ENCODE measurements around the gene SFXN1. TPM values are rescaled to one million over a fixed set of nuclear protein-coding genes. Genes with fewer than 3 reads are reported as not detected.

The SFXN1 gene
- polyA plus RNA-seq, 3 donors, result 41.2 to 56.9 (median 56.1) TPM

GRCh38 chr5:175564716-175565115, 86.4 kb downstream of the SFXN1 start:
- DNase-seq, result no peak

GRCh38 chr5:175566697-175567096, 88.3 kb downstream of the SFXN1 start:
- no peak for DNase-seq

DNA sequence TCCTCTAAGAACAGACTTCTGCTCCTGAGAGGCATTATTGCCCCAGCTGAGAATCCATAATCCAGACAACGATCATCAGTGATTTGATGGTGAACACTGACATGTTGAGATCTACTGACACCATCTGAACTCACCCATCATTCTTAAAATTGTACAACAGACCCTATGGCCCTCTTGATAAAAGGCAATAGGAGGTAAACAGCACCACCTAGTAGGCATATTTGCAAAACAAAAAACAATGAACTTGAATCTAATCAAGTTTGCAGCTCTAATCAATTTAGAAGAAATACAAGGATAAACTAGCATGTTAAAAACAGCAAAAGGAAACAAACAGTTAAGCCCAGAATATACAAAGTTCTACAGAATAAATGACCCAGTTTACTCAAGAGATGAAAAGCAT, 89.6 kb downstream of the SFXN1 start:
- no peak for DNase-seq

DNA sequence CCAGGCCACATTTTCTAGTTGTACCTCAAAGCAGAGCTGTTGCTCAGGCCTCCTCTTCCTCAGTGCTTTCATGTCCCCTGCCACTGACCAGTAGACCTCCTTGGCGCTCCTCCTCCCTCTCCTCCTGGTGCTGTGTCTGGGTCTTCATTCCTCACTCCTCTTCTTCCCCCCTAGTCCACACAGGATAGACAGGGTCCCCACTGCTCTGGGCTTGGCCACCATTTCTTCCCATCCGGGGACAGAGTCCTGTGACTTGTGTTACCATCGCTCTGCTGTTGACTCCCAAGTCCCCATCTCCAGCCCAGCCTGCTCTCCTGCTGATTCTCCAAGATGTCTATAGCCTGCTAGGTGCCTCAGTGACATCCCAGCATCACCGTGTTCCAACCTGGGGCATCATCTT, 91.3 kb downstream of the SFXN1 start:
- DNase-seq, result no peak

DNA sequence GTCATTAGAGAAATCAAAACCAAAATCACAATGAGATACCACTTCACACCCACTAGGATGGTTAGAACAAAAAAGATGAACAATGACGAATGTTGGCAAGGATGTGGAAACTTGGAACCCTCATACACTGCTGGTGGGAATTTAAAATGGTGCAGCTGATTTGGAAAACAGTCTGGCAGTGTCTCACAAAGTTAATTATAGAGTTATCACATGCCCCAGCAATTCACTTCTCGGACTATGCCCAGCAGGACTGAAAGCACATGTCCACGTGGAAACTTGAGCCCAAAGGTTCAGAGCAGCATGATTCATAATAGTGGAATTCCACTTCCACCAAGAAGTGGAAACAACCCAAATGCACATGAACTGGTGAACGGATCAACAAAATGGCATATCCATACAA, 94.5 kb downstream of the SFXN1 start:
- DNase-seq, result no peak

DNA sequence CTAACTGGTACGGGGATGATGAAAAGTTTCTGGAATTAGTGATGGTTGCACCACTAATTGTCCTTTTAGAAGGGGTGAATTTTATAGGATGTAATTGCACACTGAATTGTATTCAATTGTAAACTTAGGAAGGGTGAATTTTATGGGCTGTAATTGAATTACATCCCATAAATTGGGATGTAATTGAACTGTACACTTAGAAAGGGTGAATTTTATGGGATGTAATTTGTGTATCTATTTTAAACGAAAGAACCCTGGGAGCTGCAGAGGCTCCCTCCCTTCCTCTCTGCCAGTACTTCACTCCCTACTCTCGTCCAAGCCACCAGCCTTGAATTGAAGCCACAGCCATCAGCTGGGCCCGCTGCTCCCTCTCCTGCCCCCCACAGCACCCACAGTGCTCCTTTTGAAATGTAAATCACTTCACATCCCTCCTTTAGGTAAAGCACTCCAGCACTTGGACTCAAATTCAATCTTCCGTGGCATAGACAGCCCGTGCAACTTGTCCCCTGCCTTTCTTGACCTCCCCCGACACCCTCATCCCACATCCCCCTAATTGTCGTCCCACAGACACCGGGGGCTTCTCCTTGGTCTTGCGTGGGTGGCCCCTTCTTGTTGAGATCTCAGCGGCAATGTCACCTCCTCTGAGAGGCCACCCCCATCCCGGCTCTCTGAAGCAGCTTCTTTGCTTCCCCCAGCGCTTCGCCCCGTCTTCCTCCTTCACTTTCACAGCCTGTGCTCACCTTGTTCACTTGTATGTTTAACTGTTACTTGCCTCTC, 95.3 kb downstream of the SFXN1 start:
- no peak for DNase-seq

DNA sequence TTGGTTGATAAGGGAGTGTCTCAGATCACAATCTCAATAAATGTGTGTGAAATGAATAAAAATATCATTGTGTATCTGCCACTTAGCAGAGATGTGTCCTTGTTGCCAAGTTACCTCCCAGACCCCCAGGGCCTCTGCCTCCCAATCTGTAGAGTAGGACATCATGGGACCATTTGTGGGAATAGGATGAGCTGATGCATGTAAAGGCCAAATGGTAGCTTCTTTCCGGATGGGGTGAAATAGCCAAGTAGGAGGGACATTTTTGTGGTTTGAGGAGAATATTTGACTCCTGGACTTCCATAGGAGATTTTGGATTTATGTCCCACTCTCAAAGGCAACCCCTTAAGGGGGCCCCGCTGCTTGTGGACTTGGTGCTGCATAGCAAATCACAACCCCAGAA, 96.9 kb downstream of the SFXN1 start:
- no peak for DNase-seq

DNA sequence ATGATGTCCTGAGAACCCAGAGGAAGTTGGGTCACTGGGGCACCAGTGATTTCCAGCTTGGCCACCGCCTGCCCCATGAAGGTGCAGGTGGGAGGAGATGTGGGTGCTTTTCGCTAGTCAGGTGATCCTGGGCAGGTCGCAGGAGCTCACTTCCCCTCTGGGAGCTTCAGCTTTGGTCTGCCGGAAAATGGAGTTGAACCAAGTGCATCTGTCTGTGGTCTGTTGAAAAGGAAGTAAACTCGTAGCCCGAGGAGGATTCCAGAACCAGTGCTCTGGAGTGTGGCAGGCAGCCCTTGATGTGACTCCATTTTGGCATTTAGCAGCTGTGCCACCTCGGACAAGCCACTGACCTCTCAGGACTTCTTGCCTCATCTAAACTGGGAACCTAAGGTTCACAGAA, 97.7 kb downstream of the SFXN1 start:
- DNase-seq, result no peak

DNA sequence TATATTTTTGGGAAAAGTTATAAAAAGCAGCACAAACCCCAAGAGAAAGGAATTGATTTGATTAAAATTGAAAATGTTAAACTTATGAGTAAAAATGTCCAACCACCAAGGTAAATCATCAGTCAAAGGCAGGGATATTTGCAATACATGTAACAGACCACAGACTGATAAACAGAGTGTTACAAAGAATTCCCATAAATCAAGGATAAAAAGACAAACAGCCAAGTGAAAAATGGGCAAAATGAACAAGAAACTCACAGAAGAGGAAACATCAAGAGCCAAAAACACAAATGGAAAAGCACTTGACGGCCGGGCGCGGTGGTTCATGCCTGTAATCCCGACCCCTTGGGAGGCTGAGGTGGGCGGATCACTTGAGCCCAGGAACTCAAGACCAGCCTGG, 98.2 kb downstream of the SFXN1 start:
- DNase-seq, result no peak

Other genes starting within 250 kb of the SFXN1 start
- gene DRD1, start 34.4 kb upstream of the SFXN1 start, polyA plus RNA-seq (ENCODE audit: insufficient read length in 3 of 3), result under 1 TPM in 2 of 3 donors, not detected in 1; 0.01 to 0.04 TPM
- gene HRH2, start 179.5 kb downstream of the SFXN1 start, polyA plus RNA-seq (ENCODE audit: insufficient read length in 3 of 3), result 1 to 10 TPM; 2.7 to 3.5 (median 3.1) TPM